Activated naive CD8-positive, alpha-beta T cell treated with anti-CD3 and anti-CD28 coated beads, Interleukin-2, amount 50 U/mL, for 16 hours (primary cell): ENCODE data around the gene CCNO.

ENCODE experiments used
- DNase-seq: peaks from one replicate; pipeline ENCODE4 v3.0.0-alpha.2; 2020; ENCODE audit warnings: low read depth, low spot score

Gene CCNO

DNA sequence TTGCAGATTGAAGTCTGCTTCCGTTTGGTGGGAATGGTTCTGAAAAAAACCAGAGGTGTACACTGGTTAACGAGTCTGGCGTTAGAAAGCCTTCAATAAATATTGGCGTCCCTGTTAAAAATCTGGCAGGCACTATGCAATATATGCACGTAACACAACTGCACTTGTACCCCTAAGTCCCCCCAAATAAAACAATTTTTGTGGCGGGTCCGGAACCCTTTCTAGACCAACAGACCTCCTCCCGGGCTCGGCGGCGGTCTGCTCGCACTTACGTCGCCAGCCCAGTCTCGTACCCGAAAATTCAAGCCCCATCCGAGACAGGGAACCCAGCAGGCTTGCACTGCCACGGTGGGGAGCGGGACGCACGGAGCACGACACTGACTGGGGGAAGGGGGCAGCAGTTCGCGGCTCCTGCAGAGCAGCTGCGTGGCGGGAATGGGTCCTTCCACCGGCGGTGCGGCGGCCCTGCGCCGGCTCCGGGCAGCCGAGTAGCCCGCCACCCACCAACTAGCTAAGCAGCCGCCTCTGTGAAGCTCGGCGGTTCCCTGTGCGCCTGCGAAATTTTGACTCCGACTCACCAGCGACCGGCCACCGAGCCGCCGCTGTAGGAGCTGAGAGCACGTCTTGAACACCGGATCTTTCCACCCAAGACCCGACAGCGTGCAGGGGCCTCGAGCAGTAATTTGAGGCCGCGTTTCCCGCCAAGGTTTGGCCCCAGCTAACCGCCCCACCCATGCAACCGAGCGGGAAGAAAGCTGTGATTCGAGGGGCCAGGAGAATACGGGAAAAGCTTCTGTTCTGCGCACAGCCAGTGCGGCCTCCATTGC lies 10.2 kb downstream of the CCNO start:
- DNase-seq: no peak

DNA sequence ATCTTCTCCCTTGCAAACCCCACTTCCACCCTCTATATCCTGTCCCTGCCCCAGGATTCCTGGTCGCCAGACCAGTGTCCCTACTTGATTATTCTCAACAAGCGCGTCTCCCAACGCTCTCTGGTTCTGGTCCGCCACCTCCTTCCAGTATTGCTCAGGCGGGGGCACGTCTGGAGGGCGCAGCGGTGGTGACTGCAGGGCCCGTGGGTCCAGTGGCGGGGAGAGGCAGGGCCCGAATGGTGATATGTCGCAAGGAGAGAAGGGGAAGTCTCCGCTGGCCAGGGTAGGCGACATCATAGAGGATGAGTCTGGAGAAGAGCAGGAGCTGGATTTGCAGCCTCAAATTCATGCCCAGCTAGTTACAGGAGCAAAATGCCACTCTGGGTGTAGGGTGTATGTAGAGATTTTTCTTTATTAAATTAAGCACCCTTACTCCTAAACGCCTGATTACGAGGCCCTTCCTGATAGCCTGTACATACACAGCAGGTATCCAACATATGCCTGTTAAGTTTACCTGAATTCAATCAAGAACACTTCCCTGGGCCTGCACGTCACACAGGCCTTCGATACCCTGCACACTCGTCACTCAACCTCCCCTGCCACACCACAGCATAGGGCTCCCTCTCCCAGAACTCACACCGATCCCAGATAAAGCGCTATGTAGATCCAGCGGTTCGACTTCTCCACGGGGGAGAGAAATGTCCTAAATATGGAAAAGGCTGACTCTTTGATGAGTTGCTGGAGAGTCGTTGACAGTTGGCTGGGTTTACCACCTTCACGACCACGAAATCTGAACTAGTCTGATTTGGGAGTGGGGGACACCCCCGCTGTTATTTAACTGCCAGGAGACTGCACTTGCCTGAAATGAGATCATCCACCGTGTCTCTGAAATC lies 11.1 kb downstream of the CCNO start:
- no peak for DNase-seq

DNA sequence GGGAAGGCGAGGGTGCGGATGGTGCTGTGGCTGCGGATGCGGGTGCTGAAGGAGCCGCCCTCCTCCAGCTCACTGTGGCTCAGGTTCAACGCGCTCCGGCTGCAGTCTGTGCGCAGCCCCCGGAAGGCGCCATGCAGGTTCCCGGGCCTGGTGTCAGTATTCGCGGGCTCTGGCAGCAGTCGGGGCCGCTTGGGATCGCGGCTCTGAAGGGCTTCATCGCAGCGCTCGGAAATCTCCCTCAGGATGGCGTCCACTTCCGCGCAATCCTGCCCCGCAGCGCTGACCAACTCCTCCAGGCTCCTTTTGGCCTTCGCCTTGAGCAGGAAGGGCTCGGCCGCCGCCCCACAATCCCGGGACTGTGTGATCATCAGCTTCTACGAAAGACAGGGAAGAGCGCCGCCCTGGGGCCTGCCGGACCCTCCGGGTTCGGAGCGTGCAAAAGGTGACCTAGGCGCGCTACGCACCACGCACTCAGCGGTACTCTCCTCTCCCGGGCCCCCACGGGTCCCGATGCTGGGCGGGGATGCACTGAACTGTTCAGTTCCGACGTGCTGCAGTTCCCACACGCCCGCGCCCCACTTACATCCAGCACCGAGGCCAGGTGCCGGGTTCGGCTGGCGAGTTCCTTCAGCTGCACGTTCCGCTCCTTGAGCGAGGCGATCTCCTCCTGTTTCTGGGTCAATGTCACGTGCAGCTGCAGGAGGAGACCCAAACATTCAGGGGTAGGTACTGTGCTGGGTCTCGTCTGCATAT lies 12.8 kb downstream of the CCNO start:
- DNase-seq: no peak

DNA sequence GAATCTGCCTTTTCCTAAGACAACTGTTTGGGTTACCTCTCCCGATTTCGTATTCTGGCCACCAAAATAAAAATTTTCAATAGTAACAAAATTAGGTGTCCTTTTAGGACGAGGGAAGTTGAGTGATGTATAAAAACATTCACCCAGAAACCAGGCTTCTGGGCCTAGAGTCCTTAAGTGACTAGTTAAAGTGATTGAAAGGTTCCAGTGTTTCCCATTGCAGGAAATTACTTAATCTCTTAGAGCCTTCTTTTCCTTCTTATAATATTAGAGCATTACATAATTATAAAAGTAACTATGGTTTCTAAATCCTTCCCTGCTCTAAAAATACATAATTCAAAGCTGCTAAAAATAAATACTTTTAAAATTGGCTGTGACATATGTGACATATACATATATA lies 13.6 kb downstream of the CCNO start:
- DNase-seq: no peak

DNA sequence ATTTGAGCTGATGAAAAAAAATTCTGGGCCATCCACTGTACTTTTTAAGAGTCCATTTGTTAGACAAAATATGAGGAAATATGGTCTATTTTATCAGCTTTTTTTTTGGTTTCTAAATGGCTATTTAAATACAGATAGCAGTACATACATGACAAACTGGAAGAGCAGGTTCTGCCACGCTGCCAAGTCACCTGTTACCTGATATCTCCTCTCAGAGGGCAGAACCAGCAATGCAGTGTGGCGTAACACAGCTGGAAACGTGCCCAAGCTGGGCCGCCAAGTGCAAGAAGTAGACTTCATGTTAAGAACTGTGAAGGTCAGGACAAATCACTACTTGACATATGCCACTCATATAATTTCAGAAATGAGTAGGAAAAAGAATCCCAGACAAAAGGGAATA lies 14.4 kb downstream of the CCNO start:
- no peak for DNase-seq

DNA sequence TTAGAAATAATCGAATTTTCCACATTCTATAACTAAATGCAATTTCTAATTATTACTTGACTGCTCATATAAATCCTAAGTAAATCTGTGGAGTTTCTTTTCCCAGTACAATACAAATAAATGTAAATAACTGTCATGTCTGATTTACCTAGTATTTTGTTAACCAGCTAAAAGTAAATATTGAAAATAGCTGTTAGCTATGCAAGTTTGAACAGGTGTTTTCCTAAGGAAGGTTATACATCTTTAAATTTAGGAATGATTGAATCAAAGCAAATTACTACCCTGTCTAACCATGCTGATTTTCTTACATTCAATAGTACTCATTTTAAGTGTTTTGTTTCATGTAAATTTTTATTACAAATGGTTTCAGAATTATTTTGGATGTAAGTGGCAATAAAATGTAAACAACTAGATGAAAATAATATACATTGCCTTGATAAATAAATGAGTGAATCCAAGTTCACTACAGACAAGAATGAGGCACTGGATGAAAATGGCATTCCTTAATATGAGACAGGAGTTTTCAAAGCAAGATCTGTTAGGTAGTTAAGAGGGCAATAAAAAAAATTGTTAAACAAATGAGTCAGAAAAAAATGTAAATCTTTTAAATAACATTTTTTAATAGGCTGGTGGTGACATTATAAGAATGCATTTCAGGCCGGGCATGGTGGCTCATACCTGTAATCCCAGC lies 22.1 kb downstream of the CCNO start:
- DNase-seq: no peak

DNA sequence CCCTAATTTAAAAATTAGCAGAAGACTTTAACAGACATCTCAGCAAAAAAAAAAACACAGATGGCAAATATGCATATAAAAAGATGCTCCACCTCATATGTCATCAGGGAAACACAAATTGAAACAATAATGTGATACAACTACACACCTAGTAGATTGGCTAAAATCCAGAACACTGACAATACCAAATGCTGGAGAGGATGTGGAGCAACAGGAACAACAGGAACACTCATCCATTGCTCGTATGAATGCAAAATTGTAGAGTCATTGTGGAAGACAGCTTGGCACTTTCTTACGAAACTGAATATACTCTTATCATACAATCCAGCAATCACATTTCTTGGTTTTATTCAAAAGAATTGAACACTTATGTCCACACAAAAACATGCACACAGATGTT lies 28.4 kb downstream of the CCNO start:
- DNase-seq: no peak

DNA sequence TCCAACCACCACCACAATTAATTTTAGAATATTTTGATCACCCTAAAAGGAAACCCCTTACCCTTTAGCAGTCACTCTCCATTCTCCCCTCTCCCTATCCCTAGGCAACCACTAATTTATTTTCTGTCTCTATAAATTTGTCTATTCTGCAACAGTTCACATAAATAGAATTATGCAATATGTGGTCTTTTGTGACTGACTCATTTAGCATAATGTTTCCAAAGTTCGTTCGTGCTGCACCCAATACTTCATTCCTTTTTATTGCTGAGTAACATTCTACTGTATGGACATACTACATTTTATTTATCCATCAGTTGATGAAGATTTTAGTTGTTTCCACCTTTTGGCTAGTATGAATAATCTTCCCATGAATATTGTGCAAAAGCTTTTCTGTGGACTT lies 42.2 kb downstream of the CCNO start:
- DNase-seq: no peak

DNA sequence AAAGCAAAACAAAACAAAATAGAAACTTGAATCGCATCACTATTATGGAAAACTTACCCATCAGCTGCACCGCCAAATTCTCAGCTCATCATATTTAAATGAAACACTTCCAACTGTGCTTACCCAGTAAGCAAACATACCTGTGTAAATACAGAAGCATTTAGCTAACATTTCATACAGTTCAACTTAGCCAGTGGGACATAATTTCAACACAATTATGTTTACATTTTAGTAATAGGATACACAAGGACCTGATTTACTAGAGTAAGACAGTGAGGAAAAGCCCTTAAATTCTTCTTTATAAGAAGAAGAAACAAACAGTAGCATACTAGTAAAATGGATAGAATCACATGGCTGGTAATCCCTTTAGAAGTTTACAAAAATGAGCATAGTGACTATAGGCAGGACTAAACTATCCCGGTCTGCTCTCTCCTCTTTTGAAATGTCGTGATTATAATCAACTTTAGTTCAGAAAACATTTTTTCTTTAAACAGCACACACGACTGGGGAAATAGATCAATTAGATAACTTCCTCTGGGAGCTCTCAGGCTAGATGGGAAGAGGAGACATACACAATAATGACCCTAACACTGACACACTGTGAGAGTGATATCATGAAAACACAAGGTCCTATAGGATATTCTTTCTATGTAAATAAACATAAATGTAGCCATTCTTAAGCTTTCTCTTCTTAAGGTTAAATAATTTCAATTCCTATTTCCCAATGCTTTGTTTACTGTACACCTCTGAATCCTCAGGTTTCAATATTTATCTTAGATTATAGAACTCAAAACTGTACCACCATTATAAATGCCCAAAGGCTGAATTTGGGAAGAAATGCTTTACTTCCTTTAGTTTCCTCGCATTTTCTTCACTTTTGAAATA lies 44.5 kb downstream of the CCNO start:
- no peak for DNase-seq

DNA sequence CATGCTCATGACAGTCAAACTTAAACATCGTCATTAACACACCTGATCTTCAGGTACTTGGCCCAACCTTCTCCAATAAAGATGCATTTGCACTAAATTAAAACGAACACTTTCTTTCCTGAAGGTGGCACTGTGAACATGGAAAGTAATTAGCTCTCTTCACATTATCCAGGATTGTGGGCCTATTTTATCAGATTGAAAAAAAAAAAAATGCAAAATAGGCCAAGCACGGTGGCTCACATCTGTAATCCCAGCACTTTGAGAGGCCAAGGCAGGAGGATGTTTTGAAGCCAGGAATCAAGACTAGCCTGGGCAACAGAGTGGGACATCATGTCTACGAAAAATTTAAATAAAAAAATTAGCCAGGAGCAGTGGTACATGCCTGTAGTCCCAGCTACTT lies 46.0 kb downstream of the CCNO start:
- DNase-seq: no peak
